ENCODE results near the gene COMMD10. TPM values are rescaled to one million over a fixed set of nuclear protein-coding genes. Genes with fewer than 3 reads are reported as not detected.
"Not testable (repeated sequence)": the region's sequence is repeated elsewhere in the genome, so short reads cannot be mapped to it uniquely, and the experiment has no call there.

Gene COMMD10
- total and polyA plus RNA-seq, 2 experiments from 2014 or later = 37.7 to 52.2 TPM

DNA sequence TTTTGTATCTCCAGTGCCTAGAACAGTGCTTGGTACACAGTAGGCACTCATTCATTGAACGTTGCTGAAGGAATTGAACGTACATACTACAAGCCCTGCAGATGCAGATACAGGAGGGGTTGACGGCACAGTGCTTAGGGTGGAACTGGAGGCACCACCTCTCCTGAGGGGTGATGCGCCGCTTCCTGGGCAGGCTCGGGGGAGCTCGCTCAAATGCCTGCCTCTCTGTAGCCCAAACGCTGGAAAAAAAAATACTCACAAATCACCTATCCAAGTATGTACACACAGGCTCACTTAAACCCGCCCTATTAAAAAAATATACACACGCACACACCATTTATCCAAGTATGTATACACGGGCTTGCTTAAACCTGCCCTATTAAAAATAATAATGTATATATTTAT, 536 bp upstream of the COMMD10 start:
- 14% methylated on average over 11 of the region's 11 CpGs for WGBS (ENCODE audit: low lambda C conversion rate, missing lambda C conversion rate)
- H3K79me2 ChIP-seq = peaks cover 45% of the 10 kb centered on the region
- no peak for TF ChIP-seq EZH2 (IDR thresholded peaks at IDR 0.05; ENCODE audit: borderline replicate concordance)
- TF ChIP-seq, protein P1, sequence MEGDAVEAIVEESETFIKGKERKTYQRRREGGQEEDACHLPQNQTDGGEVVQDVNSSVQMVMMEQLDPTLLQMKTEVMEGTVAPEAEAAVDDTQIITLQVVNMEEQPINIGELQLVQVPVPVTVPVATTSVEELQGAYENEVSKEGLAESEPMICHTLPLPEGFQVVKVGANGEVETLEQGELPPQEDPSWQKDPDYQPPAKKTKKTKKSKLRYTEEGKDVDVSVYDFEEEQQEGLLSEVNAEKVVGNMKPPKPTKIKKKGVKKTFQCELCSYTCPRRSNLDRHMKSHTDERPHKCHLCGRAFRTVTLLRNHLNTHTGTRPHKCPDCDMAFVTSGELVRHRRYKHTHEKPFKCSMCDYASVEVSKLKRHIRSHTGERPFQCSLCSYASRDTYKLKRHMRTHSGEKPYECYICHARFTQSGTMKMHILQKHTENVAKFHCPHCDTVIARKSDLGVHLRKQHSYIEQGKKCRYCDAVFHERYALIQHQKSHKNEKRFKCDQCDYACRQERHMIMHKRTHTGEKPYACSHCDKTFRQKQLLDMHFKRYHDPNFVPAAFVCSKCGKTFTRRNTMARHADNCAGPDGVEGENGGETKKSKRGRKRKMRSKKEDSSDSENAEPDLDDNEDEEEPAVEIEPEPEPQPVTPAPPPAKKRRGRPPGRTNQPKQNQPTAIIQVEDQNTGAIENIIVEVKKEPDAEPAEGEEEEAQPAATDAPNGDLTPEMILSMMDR (IDR thresholded peaks at IDR 0.05; ENCODE audit: poor library complexity) = no peak
- no peak for TF ChIP-seq EZH2phosphoT487 (IDR thresholded peaks at IDR 0.05; ENCODE audit: low read depth, severe bottlenecking, unreplicated experiment)
- no peaks in the 10 kb centered on the region for H3K9me3 ChIP-seq (ENCODE audit: low read depth)
- peak overlapping the region; percentile 81 for H3K4me2 ChIP-seq
- no peaks in the 10 kb centered on the region for H3K36me3 ChIP-seq (replicated peaks; ENCODE audit: insufficient read depth, low read depth)
- peak overlapping the region; percentile 98 for H2AFZ ChIP-seq
- DNase-seq (ENCODE audit: low spot score) = peak; percentile 43
- H3K9me2 ChIP-seq (replicated peaks; ENCODE audit: insufficient read depth) = no peaks in the 10 kb centered on the region
- no peaks in the 10 kb centered on the region for H3K27me3 ChIP-seq
- peak overlapping the region; percentile 95 for H3K27ac ChIP-seq
- peak overlapping the region; percentile 82 for H3K4me3 ChIP-seq
- peaks cover 10% of the 10 kb centered on the region for H3K4me1 ChIP-seq (ENCODE audit: insufficient read depth)
- H4K20me1 ChIP-seq (ENCODE audit: insufficient read depth, poor library complexity, severe bottlenecking) = no peaks in the 10 kb centered on the region

DNA sequence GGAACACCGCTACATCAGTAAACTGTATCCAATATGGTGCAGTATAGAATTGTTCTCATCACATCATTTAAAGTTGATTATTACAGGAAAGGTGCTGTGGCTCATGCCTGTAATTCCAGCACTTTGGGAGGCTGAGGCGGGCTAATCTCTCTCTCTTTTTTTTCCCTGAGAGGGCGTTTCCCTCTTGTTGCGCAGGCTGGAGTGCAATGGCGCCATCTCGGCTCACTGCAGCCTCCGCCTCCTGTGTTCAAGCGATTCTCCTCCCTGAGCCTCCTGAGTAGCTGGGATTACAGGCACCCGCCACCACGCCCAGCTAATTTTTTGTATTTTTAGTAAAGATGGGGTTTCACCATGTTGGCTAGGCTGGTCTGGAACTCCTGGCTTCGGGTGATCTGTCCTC, 1.5 kb downstream of the COMMD10 start:
- not testable (repeated sequence) for H3K4me3 ChIP-seq; H3K9me2 ChIP-seq (replicated peaks; ENCODE audit: insufficient read depth); DNase-seq (ENCODE audit: low spot score); H3K27me3 ChIP-seq; H4K20me1 ChIP-seq (ENCODE audit: insufficient read depth, poor library complexity, severe bottlenecking); H3K27ac ChIP-seq; H3K9me3 ChIP-seq (ENCODE audit: low read depth); H3K36me3 ChIP-seq (replicated peaks; ENCODE audit: insufficient read depth, low read depth)
- Histone ChIP-seq H3K4me2 (peak overlapping the region; percentile 81), H3K79me2 (peaks cover 45% of the 10 kb centered on the region), H3K4me1 (ENCODE audit: insufficient read depth) (peaks cover 21% of the 10 kb centered on the region), H2AFZ (peak overlapping the region; percentile 98)
- 97% methylated on average over 10 of the region's 11 CpGs for WGBS (ENCODE audit: low lambda C conversion rate, missing lambda C conversion rate)

DNA sequence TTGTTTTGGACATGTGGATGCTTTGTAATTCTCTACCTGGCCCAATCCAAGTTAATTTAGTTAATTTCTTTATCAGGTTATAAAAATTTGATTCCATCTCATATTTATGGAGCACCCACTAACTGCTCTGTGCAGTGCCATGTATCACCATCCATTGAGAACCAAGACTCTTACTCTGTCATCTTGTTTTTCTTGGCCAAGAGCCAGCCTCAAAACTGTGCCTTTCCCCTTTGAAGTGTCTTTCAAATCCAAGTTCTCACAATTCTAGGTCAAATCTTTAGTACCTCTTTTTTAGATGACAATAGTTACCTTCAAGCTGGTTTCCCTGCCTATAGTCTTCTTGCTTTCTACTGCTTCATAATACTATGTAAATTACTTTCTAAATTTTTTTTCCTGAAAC, 3.2 kb downstream of the COMMD10 start:
- H3K4me1 ChIP-seq (ENCODE audit: insufficient read depth) = peaks cover 21% of the 10 kb centered on the region
- H3K4me2 ChIP-seq = no peak overlapping the region
- H3K27ac ChIP-seq = no peak overlapping the region
- H2AFZ ChIP-seq = no peak overlapping the region
- H3K4me3 ChIP-seq = no peak overlapping the region
- DNase-seq (ENCODE audit: low spot score) = no peak
- TF ChIP-seq EZH2 (IDR thresholded peaks at IDR 0.05; ENCODE audit: borderline replicate concordance) = no peak
- no peak for TF ChIP-seq EZH2phosphoT487 (IDR thresholded peaks at IDR 0.05; ENCODE audit: low read depth, severe bottlenecking, unreplicated experiment)
- TF ChIP-seq, protein P1 (IDR thresholded peaks at IDR 0.05; ENCODE audit: poor library complexity) = no peak
- no peaks in the 10 kb centered on the region for H3K9me2 ChIP-seq (replicated peaks; ENCODE audit: insufficient read depth)
- H3K79me2 ChIP-seq = peaks cover 41% of the 10 kb centered on the region
- no peaks in the 10 kb centered on the region for H3K27me3 ChIP-seq
- no peaks in the 10 kb centered on the region for H3K9me3 ChIP-seq (ENCODE audit: low read depth)
- H4K20me1 ChIP-seq (ENCODE audit: insufficient read depth, poor library complexity, severe bottlenecking) = no peaks in the 10 kb centered on the region
- H3K36me3 ChIP-seq (replicated peaks; ENCODE audit: insufficient read depth, low read depth) = no peaks in the 10 kb centered on the region

DNA sequence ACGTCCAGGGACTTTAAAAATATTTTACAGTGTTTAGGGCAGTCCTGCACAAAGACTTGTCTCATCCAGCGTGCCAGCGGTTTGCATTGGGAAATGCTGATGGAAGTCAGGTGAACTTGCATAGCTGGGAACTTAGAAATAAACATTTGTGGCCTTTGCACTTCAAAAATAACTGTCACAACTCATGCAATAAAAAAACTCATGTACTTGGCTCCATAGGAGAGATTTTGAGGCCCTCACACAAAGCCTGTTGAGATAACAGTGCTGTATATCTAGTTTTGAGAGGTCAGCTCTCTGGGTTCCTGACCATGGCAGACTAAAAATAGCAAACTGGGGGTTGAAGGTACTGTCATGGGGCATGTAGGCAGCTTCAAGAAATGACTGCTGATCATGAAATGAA, 5.5 kb downstream of the COMMD10 start:
- peaks cover 30% of the 10 kb centered on the region for H3K79me2 ChIP-seq
- H4K20me1 ChIP-seq (ENCODE audit: insufficient read depth, poor library complexity, severe bottlenecking) = no peaks in the 10 kb centered on the region
- TF ChIP-seq, protein P1 (IDR thresholded peaks at IDR 0.05; ENCODE audit: poor library complexity) = no peak
- TF ChIP-seq EZH2 (IDR thresholded peaks at IDR 0.05; ENCODE audit: borderline replicate concordance) = no peak
- TF ChIP-seq EZH2phosphoT487 (IDR thresholded peaks at IDR 0.05; ENCODE audit: low read depth, severe bottlenecking, unreplicated experiment) = no peak
- peak overlapping the region; percentile 39 for H3K4me2 ChIP-seq
- WGBS (ENCODE audit: low lambda C conversion rate, missing lambda C conversion rate) = 82% methylated on average over 3 of the region's 3 CpGs
- H2AFZ ChIP-seq = no peak overlapping the region
- H3K9me3 ChIP-seq (ENCODE audit: low read depth) = no peaks in the 10 kb centered on the region
- peak overlapping the region; percentile 34 for H3K27ac ChIP-seq
- H3K4me1 ChIP-seq (ENCODE audit: insufficient read depth) = peaks cover 15% of the 10 kb centered on the region
- H3K36me3 ChIP-seq (replicated peaks; ENCODE audit: insufficient read depth, low read depth) = no peaks in the 10 kb centered on the region
- H3K4me3 ChIP-seq = no peak overlapping the region
- no peaks in the 10 kb centered on the region for H3K27me3 ChIP-seq
- no peaks in the 10 kb centered on the region for H3K9me2 ChIP-seq (replicated peaks; ENCODE audit: insufficient read depth)
- DNase-seq (ENCODE audit: low spot score) = peak; percentile 27

Data from hepatocyte (in vitro differentiated cells).